HG03439 (cell line): ENCODE results near the gene PTK6.

Experiments used
- ATAC-seq: cut with Tn5 transposase; IDR thresholded peaks from one replicate; pipeline ENCODE4 v1.9.1; 2021; ENCODE audit warnings: mild to moderate bottlenecking, moderate library complexity; ENCODE audit not compliant: unreplicated experiment

Gene PTK6

DNA sequence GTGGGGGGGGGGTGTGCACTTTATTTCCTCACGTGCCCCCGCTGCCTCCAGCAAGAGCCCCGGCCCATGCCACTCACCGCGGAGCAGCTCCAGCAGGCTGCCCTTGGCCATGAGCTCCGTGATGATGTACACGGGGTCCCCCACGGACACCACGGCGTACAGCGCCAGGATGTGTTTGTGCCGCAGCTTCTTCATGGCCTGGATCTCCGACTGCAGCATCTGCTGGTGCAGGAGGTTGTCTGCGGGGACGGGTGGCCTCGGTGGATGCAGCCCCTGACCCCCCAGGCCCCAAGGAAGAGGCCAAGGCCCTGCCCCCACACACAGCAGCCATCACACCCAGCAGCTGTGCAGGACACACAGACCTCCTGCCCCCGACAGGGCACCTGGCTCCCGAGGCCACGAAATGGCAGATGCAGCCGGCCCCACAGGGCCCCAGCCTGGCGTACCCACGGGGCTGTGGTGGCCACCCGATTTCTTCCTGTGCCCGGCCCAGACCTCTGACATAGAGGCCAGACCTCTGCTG, 4.7 kb downstream of the PTK6 start:
- ATAC-seq: no peak

GRCh38 chr20:63531686-63532448, 5.3 kb downstream of the PTK6 start:
- no peak for ATAC-seq

DNA sequence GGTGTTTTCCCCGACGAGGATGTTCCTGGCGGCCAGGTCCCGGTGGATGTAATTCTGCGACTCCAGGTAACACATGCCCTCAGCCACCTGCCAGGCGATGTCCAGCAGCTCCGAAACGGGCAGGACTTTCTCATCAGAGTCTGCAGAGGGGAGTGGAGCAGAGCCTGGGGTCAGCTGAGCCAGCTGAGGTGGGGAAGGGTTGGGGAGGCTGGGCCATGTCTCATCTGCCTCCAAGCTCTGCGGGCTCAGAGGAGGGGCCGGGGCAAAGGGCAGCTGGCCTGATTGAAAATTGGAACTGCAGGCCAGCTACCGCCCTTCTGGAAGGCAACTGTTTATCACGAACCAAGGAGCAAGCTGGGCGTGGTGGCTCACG, 6.4 kb downstream of the PTK6 start:
- no peak for ATAC-seq

- ATAC-seq: no peak
Measured at GRCh38 chr20:63529861-63530787, 7.1 kb downstream of the PTK6 start.

DNA sequence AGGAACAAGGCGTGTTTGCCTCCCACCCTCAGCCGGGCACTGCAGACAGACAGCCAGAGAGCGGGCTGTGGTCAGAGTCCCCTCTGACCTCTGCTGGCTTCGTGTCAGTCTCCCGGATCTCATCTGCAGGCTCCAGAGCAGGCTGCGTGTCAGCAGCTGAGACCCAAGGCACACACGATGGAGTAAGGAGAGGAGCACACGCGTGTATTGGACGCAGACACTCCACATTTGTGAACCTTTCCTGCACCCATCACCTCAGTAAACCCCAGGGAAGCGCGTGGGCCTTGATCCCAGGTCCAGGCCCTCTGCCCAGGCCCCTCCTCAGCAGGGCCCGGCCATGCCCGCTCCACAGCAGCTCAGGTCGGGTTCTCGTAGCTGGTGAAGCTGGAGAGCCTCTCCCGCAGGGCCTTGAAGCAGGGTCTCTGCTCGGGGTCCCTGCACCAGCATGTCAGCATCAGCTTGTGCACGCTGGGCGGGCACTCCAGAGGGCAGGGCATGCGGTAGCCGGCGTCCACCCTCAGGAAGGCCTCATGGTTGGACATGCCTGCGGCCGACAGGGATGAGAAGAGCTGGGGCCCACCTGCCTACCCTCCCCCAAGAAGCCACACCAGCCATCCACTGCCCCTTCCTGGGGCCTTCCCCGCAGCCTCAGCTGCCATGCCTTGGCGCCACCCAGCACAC, 7.9 kb downstream of the PTK6 start:
- ATAC-seq: no peak

GRCh38 chr20:63527184-63527583, 10.0 kb downstream of the PTK6 start:
- ATAC-seq: no peak

- no peak for ATAC-seq
Measured at GRCh38 chr20:63525971-63526370, 11.2 kb downstream of the PTK6 start.

DNA sequence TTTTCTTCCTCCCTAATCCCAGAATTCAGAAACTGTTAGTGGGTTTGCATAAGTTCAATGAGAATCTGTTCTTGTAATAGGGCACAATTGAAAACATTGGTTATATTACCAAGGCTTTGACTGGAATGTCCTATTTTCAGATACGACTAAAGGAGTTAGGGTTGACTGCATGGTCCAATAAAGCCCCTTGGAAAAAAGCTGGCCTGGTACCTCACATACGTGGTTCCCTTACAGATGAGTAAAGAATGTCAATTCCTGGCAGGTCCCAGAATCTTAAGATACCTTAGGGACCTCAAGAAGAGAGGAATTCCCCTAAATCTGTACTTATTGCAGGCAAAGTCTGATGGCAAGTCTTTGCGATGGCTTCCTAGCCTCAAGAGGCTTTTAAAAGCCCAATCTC, 12.0 kb downstream of the PTK6 start:
- ATAC-seq: no peak

GRCh38 chr20:63522981-63523611, 14.1 kb downstream of the PTK6 start:
- ATAC-seq: no peak

- no peak for ATAC-seq
Measured at GRCh38 chr20:63522091-63522868, 14.9 kb downstream of the PTK6 start.

DNA sequence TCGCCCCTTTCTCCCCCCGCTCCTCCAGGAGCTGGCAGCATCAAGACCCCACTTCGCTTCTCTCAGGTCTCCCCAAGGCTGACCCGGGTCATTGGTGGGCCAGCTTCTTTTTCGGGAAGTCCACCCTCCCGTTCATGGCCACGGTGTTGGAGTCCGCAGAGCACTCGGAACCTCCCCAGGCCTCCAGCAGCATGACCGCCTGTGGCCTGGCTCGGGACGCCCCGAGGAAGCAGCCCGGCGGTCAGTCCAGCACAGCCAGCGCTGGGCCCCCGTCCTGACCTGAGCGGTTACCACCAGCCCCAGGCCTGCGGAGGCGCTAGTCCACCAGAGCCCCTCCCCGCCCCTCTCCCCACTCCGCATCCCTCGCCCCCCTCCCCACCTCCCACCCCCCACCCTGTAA, 15.6 kb downstream of the PTK6 start:
- ATAC-seq: no peak

DNA sequence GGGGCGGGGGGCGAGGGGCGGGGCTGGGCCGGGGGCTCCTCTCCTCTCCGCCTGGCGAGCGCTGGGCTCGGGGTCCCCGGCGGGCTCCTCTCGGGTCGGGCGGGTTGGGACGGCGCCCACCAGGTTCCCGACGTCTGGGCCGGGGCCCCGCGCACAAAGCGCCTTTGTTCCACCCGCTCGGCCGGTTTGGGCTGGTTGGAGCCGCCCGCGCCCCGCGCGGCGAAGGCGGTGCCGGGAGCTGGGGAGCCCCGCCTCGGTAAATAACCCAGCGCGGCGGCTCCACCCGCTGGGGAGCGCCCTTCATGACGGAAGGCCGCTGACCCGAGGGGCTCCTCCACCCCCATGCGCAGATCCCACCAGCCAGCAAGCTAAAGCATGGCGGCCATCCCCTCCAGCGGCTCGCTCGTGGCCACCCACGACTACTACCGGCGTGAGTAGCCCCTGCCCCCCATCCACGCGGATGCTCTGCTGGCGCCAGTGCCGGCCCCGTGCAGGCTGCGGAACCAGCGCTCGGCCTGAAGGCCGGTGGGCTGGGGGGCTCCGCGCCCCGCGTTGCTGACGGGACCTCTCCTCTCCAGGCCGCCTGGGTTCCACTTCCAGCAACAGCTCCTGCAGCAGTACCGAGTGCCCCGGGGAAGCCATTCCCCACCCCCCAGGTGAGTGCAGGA, 16.1 kb downstream of the PTK6 start:
- peak; percentile 44 for ATAC-seq

DNA sequence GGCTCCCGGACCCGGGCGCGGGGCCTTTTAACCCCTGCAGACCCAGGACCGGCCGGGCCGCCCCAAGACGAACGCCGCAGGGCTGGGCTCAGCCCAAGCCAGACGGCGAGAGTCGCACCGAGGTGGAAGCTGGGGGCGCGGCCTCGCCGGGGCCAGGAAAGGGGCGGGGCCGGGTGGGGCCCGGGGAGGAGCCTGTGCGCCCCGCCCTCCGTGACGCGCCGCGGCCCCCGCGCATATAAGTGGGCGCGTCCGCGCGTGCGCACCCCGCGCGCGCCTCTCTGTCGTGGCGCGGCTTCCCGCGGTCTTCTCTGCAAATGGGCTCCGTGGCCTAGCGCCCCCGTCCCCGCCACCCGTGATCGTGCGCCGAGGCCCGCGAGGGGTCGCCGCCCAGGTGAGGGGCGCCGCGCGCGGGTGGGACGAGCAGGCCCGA, 16.7 kb downstream of the PTK6 start, which contains the start of gene PPDPF:
Gene PPDPF, plus strand, starts transcription at position 262 of the 430 bp plus-strand sequence. CDS start 544 bp downstream, outside the sequence.
- peak; percentile 63 for ATAC-seq

GRCh38 chr20:63519668-63520503, 17.3 kb downstream of the PTK6 start:
- ATAC-seq: peak; percentile 46

GRCh38 chr20:63518946-63519667, 18.1 kb downstream of the PTK6 start:
- no peak for ATAC-seq

DNA sequence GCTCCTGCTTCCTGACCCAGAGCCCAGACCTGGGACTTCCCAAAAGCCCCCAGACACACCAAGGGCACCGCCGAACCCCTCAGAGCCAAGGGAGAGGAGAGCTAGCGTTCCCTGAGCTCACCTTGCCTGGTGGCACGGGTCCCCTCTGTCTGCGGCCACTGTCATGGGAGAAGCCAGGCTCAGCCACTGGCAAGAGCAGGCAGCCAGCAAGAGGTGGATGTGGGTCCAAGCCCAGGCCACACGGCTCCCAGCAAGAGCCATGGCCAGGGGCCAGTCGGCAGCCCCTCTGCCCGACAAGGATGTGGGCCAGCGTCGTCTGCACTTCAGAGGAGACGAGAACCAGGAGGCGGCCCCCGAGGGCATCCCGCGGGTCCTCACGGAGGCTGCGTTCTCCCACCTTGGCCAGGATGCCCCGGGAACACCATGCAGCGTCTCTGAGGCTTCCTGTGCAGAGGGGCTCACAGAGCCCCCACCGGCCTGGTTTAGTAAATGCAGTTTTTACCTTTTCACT, 18.8 kb downstream of the PTK6 start:
- no peak for ATAC-seq
